ENCODE results near the gene RABEPK.
"Not testable (repeated sequence)": the region's sequence is repeated elsewhere in the genome, so short reads cannot be mapped to it uniquely, and the experiment has no call there.

DNA sequence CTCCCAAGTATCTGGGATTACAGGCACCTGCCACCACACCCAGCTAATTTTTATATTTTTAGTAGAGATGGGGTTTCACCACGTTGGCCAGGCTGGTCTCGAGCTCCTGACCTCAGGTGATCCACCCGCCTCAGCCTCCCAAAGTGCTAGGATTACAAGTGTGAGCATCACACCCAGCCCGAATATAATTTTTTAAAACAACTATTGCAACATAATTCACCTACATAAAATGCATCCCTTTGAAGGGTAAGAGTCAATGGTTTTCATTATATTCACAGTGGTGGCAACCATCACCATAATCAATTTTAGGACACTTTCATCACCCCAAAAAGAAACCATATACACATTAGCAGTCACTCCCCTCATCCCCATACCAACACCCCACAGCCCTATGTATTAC is 20.6 kb upstream of the RABEPK start:
- not testable (repeated sequence) for TF ChIP-seq EZH2 (IDR thresholded peaks at IDR 0.05; ENCODE audit: insufficient read depth, poor library complexity, severe bottlenecking); EZH2phosphoT487 (IDR thresholded peaks at IDR 0.05; ENCODE audit: insufficient read depth, low read depth)
